Gastroesophageal sphincter (tissue), 3 donors: ENCODE data around the gene RAD51B.

Experiments used
- CTCF ChIP-seq, 4 experiments: fragments of 200-600 bp in 2 of 4; fragments of 450-650 bp in 2 of 4; sonication (generic) in 1 of 4; IDR thresholded peaks; one replicate each; pipeline ENCODE4 v1.5.1; 2017 to 2019; ENCODE audit warnings: antibody characterized with exemption in 4 of 4, mild to moderate bottlenecking in 2 of 4, moderate library complexity in 2 of 4
- POLR2A ChIP-seq, 2 donors: fragments of 450-650 bp; IDR thresholded peaks; one replicate each; pipeline ENCODE4 v1.6.1; 2017; ENCODE audit warnings: antibody characterized with exemption in 2 of 2, mild to moderate bottlenecking in 2 of 2, moderate library complexity in 1 of 2

DNA sequence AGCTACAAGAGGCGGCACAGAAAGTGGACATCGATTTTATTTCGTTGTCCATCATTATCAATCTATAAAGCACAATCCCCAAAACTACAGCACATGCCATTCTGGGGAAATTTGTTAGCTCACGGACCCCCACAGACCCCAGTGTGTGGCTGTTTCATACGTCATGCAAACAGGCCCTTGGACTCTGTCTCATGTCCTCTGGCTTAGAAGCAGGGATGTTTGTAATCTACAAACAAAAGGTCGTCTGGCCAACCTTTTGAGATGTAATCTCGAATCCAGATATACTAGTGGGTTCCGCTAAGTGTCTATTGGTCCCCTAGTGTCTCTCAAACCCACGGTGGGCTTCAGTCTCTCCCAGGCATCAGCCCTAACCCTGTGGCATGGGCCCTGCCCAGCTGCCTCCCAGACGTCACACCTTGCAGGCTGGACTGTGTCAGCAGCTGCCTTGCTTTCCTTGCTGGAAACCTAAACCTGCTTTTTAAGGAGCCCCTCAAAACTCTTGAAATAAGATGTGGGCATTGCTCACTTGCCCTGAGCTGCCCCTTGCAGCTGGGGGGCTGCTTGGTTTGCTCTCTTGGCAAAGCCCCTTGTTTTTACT lies 752.4 kb downstream of the RAD51B start:
- TF ChIP-seq CTCF (IDR thresholded peaks at IDR 0.05) (no peak), POLR2A (IDR thresholded peaks at IDR 0.05) (no peak)
